ELF-1 (cell line): ENCODE measurements around the gene GLB1L.

ENCODE experiments used
- DNase-seq: peaks from one replicate; pipeline ENCODE4 v3.0.0-alpha.2; 2016; ENCODE audit warnings: low read depth, low spot score

The GLB1L gene

GRCh38 chr2:219252900-219253752 is 7.9 kb upstream of the GLB1L start, which contains the start of gene TUBA4B:
TUBA4B (plus strand) TSS chr2:219253243; CDS start chr2:219253408, 165 bp downstream.
- peak; percentile 52 for DNase-seq

DNA sequence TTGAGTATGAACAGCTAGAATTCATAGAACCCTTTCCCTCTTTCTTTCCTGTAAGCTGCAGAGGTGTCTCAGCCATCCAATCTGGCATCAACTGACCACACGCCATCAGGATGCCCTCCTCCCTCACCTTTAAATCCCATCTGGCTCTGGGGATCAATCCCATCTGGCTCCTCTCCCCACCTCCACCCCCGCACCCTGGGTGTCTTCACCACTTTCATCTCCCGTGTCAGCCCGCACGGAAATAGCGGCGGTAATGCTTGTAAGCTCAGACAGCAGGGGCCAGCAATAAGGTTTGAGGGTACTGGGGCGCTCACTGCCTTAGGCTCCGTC is 7.3 kb upstream of the GLB1L start:
- DNase-seq = no peak

DNA sequence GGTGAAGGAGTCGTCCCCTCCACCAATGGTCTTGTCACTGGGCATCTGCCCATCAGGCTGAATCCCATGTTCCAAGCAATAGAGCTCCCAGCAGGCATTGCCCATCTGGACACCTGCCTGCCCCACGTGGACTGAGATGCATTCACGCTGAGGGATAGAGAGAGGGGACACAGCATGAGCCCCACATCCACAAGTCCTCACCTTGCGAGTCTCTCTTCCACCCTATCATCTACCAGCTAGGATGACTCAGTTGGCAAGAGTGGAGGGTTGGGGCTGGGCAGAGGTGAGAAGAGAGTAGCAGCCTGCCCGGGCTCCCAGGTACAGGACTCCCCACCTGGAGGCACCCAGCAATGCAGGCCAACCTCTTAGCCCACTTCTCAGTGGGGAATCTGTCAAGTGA is 6.8 kb upstream of the GLB1L start:
- no peak for DNase-seq

GRCh38 chr2:219251656-219252055 is 6.4 kb upstream of the GLB1L start:
- no peak for DNase-seq

- DNase-seq = no peak
Observed at GRCh38 chr2:219250049-219250781, 5.0 kb upstream of the GLB1L start.

- peak; percentile 36 for DNase-seq
Observed at GRCh38 chr2:219249203-219249980, 4.1 kb upstream of the GLB1L start.

GRCh38 chr2:219248845-219249202 is 3.6 kb upstream of the GLB1L start:
- no peak for DNase-seq

- DNase-seq = peak; percentile 17
Observed at GRCh38 chr2:219247678-219248642, 2.7 kb upstream of the GLB1L start.

DNA sequence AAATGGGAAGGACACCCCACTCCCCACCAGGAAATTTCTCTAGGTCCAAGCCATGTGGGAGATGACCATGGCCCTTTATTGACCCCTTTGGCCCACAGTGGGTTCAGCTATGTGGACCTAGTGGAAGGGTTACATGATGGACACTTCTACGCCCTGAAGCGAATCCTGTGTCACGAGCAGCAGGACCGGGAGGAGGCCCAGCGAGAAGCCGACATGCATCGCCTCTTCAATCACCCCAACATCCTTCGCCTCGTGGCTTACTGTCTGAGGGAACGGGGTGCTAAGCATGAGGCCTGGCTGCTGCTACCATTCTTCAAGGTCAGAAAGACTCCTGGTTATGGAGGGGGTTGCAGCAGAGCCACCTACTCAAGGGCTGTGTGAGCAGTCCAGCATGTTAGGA is 1.3 kb upstream of the GLB1L start:
- no peak for DNase-seq

DNA sequence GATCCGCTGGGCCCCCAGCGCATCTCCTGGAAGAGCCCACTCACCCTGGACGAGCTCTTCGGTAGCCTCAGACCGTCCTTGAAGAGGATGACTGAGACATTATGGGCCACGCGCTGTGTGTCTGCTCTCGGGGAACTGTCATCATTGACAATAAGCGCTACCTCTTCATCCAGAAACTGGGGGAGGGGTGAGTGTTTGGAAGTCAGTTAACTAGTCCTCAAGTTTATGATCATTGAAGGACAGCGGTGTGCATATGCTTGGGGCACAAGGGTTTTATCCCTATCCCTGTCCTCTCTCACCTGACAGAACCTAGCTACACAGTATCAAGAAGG is 621 bp upstream of the GLB1L start:
- no peak for DNase-seq

- DNase-seq = no peak
Observed at GRCh38 chr2:219244789-219245147, 476 bp downstream of the GLB1L start.

DNA sequence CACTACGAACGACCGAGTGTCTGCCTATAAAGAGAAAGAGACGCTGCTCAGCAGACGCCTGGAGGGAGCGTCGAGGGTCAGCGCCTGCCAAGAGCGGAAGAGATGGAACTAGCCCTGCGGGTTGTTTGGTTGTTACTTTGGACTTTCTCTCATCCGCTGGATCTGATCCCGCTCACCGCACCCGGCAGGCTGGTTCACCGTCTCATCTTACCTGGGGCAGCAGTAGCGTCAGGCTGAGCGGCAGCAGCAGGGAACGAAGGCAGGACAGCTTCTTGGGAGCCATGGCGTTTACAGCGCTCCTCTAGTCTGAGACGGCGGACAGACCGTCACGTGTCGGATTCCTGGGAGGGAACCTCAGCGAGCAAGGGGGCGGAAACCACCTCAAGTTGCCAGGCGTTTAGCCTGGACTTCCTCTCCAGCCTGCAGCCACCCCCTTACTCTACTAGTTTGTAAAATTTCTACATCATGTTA is 1.9 kb downstream of the GLB1L start:
- peak; percentile 51 for DNase-seq

GRCh38 chr2:219234331-219234730 is 10.9 kb downstream of the GLB1L start:
- no peak for DNase-seq

GRCh38 chr2:219230059-219230540 is 15.1 kb downstream of the GLB1L start:
- DNase-seq = peak; percentile 73

GRCh38 chr2:219229305-219230058 is 15.8 kb downstream of the GLB1L start, which contains the start of the genes ANKZF1 and ATG9A:
ANKZF1 (plus strand) TSS chr2:219229806; CDS start chr2:219230258, 452 bp downstream.
ATG9A (minus strand) TSS chr2:219229636; CDS start chr2:219228024, 1,612 bp downstream.
- DNase-seq = peak; percentile 99

GRCh38 chr2:219228911-219229304 is 16.3 kb downstream of the GLB1L start:
- DNase-seq = no peak

DNA sequence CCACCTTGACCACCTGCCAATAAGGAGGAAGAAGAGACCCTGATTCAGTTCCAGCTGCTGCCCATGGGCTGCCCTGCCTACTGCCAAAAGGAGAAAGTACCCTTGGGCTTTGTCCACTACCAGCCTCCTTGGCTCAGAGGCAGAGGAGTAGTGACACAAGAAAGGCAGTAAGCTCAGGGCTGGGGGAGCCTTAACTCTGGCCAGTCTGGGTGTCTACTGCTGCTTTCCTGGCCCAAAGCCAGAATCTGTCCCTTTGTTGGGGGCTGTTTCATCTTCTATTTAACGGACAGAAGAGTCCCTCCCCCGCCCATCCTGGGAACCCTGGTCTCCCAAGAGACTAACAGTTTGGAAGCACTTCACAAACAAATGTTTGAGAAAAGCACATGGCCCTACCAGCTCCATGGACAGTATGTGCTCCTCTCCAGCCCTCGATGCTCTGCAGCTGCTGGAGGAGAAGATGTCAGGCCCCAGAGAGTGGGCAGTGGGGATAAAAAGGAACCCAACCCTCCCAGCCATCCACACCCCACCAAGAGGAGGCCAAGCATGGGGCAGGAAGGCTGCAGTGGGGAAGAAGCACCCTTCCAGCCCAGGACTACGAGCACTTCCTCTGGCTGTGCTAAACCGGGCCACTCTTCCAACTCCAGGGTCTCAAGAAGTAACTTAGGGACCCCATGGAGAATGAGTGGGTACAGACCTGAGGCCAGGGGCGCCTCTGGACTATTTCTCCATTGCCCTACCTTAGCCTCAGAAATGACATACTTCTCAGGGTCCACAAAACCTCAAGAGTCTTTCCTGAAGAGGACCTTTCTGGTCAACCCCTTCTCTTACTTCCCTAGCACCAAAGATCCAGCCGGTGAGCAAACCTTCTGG is 17.0 kb downstream of the GLB1L start:
- no peak for DNase-seq

- no peak for DNase-seq
Observed at GRCh38 chr2:219225350-219225749, 19.9 kb downstream of the GLB1L start.
